Right lobe of liver (tissue), 6 donors: ENCODE measurements around the gene SV2B. TPM values are rescaled to one million over a fixed set of nuclear protein-coding genes. Genes with fewer than 3 reads are reported as not detected.

Experiments
- ATAC-seq, 4 donors: fragments of 200-7000 bp; cut with Tn5 transposase; one replicate each; pipeline ENCODE4 v1.9.1; 2020; ENCODE audit warnings: mild to moderate bottlenecking in 4 of 4, moderate library complexity in 4 of 4
- DNase-seq, 3 donors: peaks; one replicate each; pipeline ENCODE4 v3.0.0-alpha.2; 2020
- H3K27ac ChIP-seq, 3 donors: fragments of 200-600 bp; one replicate each; pipeline ENCODE4 v1.8.0; 2022
- H3K27me3 ChIP-seq, 2 donors: fragments of 200-600 bp; one replicate each; pipeline ENCODE4 v1.8.0; 2022
- H3K36me3 ChIP-seq, 4 donors: fragments of 200-600 bp; sonication (generic) in 1 of 4; one replicate each; pipeline versions ENCODE4 v1.5.1 to v1.8.0; 2017 to 2022; ENCODE audit warnings: control low read depth in 1 of 4
- H3K4me1 ChIP-seq, 4 donors: fragments of 200-600 bp; sonication (generic) in 1 of 4; one replicate each; pipeline versions ENCODE4 v1.5.1 to v1.8.0; 2017 to 2022; ENCODE audit warnings: control low read depth in 1 of 4
- H3K4me3 ChIP-seq, 3 donors: fragments of 200-600 bp; one replicate each; pipeline ENCODE4 v1.8.0; 2022
- H3K9me3 ChIP-seq, 4 donors: fragments of 200-600 bp; sonication (generic) in 1 of 4; one replicate each; pipeline versions ENCODE4 v1.5.1 to v1.8.0; 2017 to 2022; ENCODE audit warnings: control low read depth in 1 of 4
- CTCF ChIP-seq, 4 donors: fragments of 200-600 bp in 3 of 4; fragments of 450-650 bp in 1 of 4; IDR thresholded peaks; one replicate each; pipeline versions ENCODE4 v1.5.1 to v1.8.0; 2016 to 2022; ENCODE audit warnings: antibody characterized with exemption in 4 of 4, mild to moderate bottlenecking in 2 of 4
- POLR2A ChIP-seq: fragments of 450-650 bp; IDR thresholded peaks from one replicate; pipeline ENCODE4 v1.6.1; 2017; ENCODE audit warnings: antibody characterized with exemption, mild to moderate bottlenecking
- WGBS: methylation state at CpG from one replicate; pipeline ENCODE4 v1.1.6; 2018; ENCODE audit warnings: low coverage, low lambda C conversion rate; ENCODE audit not compliant: insufficient coverage; ENCODE audit errors: missing lambda C conversion rate; 5-methylcytosine and 5-hydroxymethylcytosine counted together
- intact Hi-C, 2 donors: fragments of 100-400 bp; cut with DNase I; formaldehyde crosslinking; loops; one replicate each; pipeline versions ENCODE4 v1.11.2 to v1.14.1; 2022
- total RNA-seq, 6 experiments: library from RNA; depleted of rRNA in 2 of 6; stranded (reverse); fragments of >200 nt in 2 of 6; fragmentation: NEBNext Ultra II Directional in 3 of 6; extraction: Animal tissue kit (Norgen Biotek cat#: 25700) in 3 of 6; gene quantifications; one replicate each; pipeline versions ENCODE4 v1.1.0 to v1.2.4, GENCODE V29; 2016 to 2023
- donor health status: DM: no; HTN: yes; CAD: no.
- donor health status: DM: no; HTN: no; CAD: no.
- donor health status: DM: no; HTN: no; CAD: no.
- donor health status: DM: no; HTN: yes; CAD: no.
- donor health status: DM: no; HTN: yes; CAD: no.

The SV2B gene
- total RNA-seq, 6 experiments from 2014 or later: 0.06 to 0.81 (median 0.18) TPM; not detected in 1

GRCh38 chr15:91228383-91228782, 128.3 kb downstream of the SV2B start:
- Histone ChIP-seq H3K4me3 (no peak overlapping the region), H3K9me3 (no peaks in the 10 kb centered on the region), H3K27me3 (no peaks in the 10 kb centered on the region), H3K4me1 (peaks cover 0 to 6% (median 0%) of the 10 kb centered on the region in 4 donors), H3K27ac (peak overlapping the region in 1 of 3 donors; percentile 35), H3K36me3 (no peaks in the 10 kb centered on the region)
- DNase-seq (no peak), ATAC-seq (peak in 1 of 4 donors; percentile 21)
- TF ChIP-seq CTCF (IDR thresholded peaks at IDR 0.05): no peak
- TF ChIP-seq POLR2A: no peak
- WGBS: 60% methylated on average over 1 of the region's 3 CpGs
- intact Hi-C loops: loop anchor here in 1 of 2 donors (5.0 kb wide), 1 partner anchor 171 kb away; no protein-coding TSS in a partner anchor

GRCh38 chr15:91228890-91229289, 128.8 kb downstream of the SV2B start:
- H3K36me3 ChIP-seq: no peaks in the 10 kb centered on the region
- H3K4me1 ChIP-seq: peaks cover 0 to 6% (median 0%) of the 10 kb centered on the region in 4 donors
- TF ChIP-seq POLR2A (no peak), CTCF (IDR thresholded peaks at IDR 0.05) (no peak)
- peak in 2 of 3 donors; percentile 62 to 65 for DNase-seq
- no peak overlapping the region for H3K27ac ChIP-seq
- no peaks in the 10 kb centered on the region for H3K27me3 ChIP-seq
- no peaks in the 10 kb centered on the region for H3K9me3 ChIP-seq
- ATAC-seq: peak; percentile 69 to 90 (median 81)
- 32% methylated on average over 5 of the region's 9 CpGs for WGBS
- no peak overlapping the region for H3K4me3 ChIP-seq
- intact Hi-C loops: loop anchor here in 1 of 2 donors (5.0 kb wide), 1 partner anchor 172 kb away; no protein-coding TSS in a partner anchor

- 83% methylated on average over 6 of the region's 6 CpGs for WGBS
- Histone ChIP-seq H3K9me3 (no peaks in the 10 kb centered on the region), H3K4me1 (peaks cover 0 to 6% (median 0%) of the 10 kb centered on the region in 4 donors), H3K36me3 (no peaks in the 10 kb centered on the region), H3K27ac (no peak overlapping the region), H3K27me3 (no peaks in the 10 kb centered on the region), H3K4me3 (no peak overlapping the region)
- ATAC-seq: no peak
- TF ChIP-seq POLR2A (no peak), CTCF (IDR thresholded peaks at IDR 0.05) (no peak)
- intact Hi-C loops: no loop called here
- no peak for DNase-seq
Measured at GRCh38 chr15:91231703-91232102, 131.6 kb downstream of the SV2B start.

GRCh38 chr15:91234759-91235158, 134.7 kb downstream of the SV2B start:
- Histone ChIP-seq H3K4me1 (peaks cover 0 to 2% (median 0%) of the 10 kb centered on the region in 4 donors), H3K9me3 (no peaks in the 10 kb centered on the region), H3K27ac (no peak overlapping the region), H3K27me3 (no peaks in the 10 kb centered on the region), H3K4me3 (no peak overlapping the region), H3K36me3 (no peaks in the 10 kb centered on the region)
- ATAC-seq (no peak), DNase-seq (no peak)
- WGBS: 80% methylated on average over 2 of the region's 2 CpGs
- TF ChIP-seq POLR2A (no peak), CTCF (IDR thresholded peaks at IDR 0.05) (no peak)
- intact Hi-C loops: no loop called here
